22Rv1 (cell line): Measurements from ENCODE around the gene CLN3.

Experiments
- ZFX ChIP-seq: fragments of 450-650 bp; IDR thresholded peaks from 2 replicates; pipeline ENCODE4 v1.6.1; 2017; ENCODE audit warnings: antibody characterized with exemption, borderline replicate concordance
- TF ChIP-seq, protein P1 (sequence below): fragments of 450-650 bp; IDR thresholded peaks from 2 replicates; pipeline ENCODE4 v1.5.1; 2017; ENCODE audit warnings: mild to moderate bottlenecking

DNA sequence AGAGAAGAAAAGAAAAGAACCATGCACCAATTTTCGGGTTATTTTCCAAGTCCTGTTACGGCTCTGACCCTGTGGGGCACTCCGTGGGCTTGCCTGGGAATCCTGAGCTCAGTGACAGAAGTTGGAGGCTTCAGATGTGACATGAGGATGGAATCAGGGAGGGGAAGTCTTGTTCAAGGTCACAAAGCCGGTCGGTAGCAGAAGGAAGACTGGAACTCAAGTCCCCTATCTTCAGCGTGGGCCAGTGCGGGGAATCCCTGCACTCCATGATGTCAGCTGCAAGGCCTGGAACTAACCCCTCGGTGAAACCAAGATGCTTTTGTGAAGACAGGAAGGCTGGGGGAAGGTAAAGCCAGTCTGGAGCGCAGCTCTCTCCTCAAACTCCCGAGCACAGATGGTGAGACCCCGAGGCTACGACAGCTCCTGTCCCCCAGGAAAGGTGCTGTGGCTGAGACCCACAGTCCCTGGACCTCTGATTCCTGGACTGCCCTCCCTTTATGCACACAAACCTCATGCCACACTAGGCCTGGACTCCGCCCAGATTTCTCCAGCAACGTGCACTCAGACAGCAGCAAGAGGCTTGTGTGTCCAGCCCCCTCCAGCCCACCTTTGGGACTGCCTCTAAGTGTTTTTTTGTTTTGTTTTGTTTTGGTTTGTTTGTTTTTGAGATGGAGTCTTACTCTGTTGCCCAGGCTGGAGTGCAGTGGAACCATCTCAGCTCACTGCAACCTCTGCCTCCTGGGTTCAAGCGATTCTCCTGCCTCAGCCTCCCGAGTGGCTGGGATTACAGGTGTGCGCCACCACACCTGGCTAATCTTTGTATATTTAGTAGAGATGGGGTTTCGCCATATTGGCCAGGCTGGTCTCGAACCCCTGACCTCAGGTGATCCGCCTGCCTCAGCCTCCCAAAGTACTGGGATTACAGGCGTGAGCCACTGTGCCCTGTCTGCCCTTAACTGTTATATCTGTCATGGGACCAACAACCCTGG, 20.2 kb upstream of the CLN3 start:
- no peak for TF ChIP-seq ZFX
- TF ChIP-seq, protein P1, sequence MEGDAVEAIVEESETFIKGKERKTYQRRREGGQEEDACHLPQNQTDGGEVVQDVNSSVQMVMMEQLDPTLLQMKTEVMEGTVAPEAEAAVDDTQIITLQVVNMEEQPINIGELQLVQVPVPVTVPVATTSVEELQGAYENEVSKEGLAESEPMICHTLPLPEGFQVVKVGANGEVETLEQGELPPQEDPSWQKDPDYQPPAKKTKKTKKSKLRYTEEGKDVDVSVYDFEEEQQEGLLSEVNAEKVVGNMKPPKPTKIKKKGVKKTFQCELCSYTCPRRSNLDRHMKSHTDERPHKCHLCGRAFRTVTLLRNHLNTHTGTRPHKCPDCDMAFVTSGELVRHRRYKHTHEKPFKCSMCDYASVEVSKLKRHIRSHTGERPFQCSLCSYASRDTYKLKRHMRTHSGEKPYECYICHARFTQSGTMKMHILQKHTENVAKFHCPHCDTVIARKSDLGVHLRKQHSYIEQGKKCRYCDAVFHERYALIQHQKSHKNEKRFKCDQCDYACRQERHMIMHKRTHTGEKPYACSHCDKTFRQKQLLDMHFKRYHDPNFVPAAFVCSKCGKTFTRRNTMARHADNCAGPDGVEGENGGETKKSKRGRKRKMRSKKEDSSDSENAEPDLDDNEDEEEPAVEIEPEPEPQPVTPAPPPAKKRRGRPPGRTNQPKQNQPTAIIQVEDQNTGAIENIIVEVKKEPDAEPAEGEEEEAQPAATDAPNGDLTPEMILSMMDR = no peak
